ENCODE measurements around the gene CLECL1. TPM values are rescaled to one million over a fixed set of nuclear protein-coding genes. Genes with fewer than 3 reads are reported as not detected.

The CLECL1 gene
- total and polyA plus RNA-seq, 2 of the 4 experiments (the other 2 are of a cell fraction) = not detected

- intact Hi-C loops (cut with micrococcal nuclease) = no loop called here
- Histone ChIP-seq H3K36me3 (ENCODE audit: control insufficient read depth, insufficient read depth, low read length) (no peaks in the 10 kb centered on the region), H2BK15ac (ENCODE audit: low read depth, low read length) (no peak overlapping the region), H2BK20ac (ENCODE audit: low read depth, low read length) (no peak overlapping the region), H3K14ac (replicated peaks; ENCODE audit: low read depth, low read length) (no peak overlapping the region), H3K4me3 (ENCODE audit: insufficient read depth, low read depth, low read length) (no peak overlapping the region), H4K5ac (ENCODE audit: low read depth, low read length) (no peak overlapping the region), H4K20me1 (ENCODE audit: insufficient read depth, low read length) (no peaks in the 10 kb centered on the region), H3K79me1 (ENCODE audit: low read depth in 1 of 2, low read length in 2 of 2) (no peaks in the 10 kb centered on the region), H3K9me1 (ENCODE audit: insufficient read depth, low read length) (no peaks in the 10 kb centered on the region), H3K4ac (ENCODE audit: low read depth, low read length) (no peak overlapping the region), H2AK9ac (replicated peaks; ENCODE audit: low read depth, low read length, poor library complexity) (no peak overlapping the region), H3K23ac (ENCODE audit: low read depth, low read length) (no peak overlapping the region), H3K4me1 (ENCODE audit: control insufficient read depth, insufficient read depth, low read length) (peaks cover 2% of the 10 kb centered on the region; the same call in 1 of the 2 replicates), H3K9ac (ENCODE audit: low read depth, low read length) (no peak overlapping the region), H3K56ac (ENCODE audit: extremely low read depth, insufficient read depth, low read length) (no peak overlapping the region), H3K27ac (ENCODE audit: insufficient read depth, low read length) (no peak overlapping the region), H4K8ac (ENCODE audit: low read depth in 2 of 2, low read length in 2 of 2) (no peak overlapping the region), H3K27me3 (ENCODE audit: control insufficient read depth, insufficient read depth, low read length) (no peaks in the 10 kb centered on the region), H2BK120ac (ENCODE audit: low read depth, low read length) (no peak overlapping the region), H3K18ac (ENCODE audit: low read depth, low read length) (no peak overlapping the region), H2AFZ (replicated peaks; ENCODE audit: low read length, poor library complexity) (no peak overlapping the region), H3K4me2 (ENCODE audit: low read depth, low read length) (no peak overlapping the region), H2BK5ac (ENCODE audit: low read depth, low read length, poor library complexity, severe bottlenecking) (no peak overlapping the region), H2AK5ac (ENCODE audit: low read depth, low read length) (no peak overlapping the region), H4K91ac (ENCODE audit: insufficient read depth, low read depth, low read length) (no peak overlapping the region), H3K9me3 (ENCODE audit: control insufficient read depth, insufficient read depth, low read length) (no peaks in the 10 kb centered on the region)
- DNase-seq = no peak
- CTCF ChIA-PET = interaction anchor here (4.4 kb wide), 1 partner anchor 19 kb away, joined by 14 read pairs; no protein-coding TSS in a partner anchor
- in situ Hi-C loops (cut with MboI; ENCODE audit: low sequenced_read_pairs) = loop anchor here (25.0 kb wide), 1 partner anchor 387 kb away; no protein-coding TSS in a partner anchor
- no CpG with 5 or more reads among the region's 1 CpG for WGBS, 2 experiments (ENCODE audit: extremely low coverage in 2 of 2, insufficient read length in 1 of 2)
- no TSS peak for BruUV-seq (replicated peaks)
- no peak for ATAC-seq (ENCODE audit: low read depth)
- POLR2A ChIA-PET (ENCODE audit: unreplicated experiment) = no interaction called here
- TF ChIP-seq, protein P1, sequence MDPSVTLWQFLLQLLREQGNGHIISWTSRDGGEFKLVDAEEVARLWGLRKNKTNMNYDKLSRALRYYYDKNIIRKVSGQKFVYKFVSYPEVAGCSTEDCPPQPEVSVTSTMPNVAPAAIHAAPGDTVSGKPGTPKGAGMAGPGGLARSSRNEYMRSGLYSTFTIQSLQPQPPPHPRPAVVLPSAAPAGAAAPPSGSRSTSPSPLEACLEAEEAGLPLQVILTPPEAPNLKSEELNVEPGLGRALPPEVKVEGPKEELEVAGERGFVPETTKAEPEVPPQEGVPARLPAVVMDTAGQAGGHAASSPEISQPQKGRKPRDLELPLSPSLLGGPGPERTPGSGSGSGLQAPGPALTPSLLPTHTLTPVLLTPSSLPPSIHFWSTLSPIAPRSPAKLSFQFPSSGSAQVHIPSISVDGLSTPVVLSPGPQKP (IDR thresholded peaks at IDR 0.05; ENCODE audit: borderline replicate concordance, low read depth, low read length) = no peak
- TF ChIP-seq NFE2L2 (IDR thresholded peaks at IDR 0.05; ENCODE audit: low read depth, low read length) = no peak
- TF ChIP-seq USF2 (IDR thresholded peaks at IDR 0.05; ENCODE audit: low read depth, low read length) = no peak
- TF ChIP-seq MAFK (IDR thresholded peaks at IDR 0.05; ENCODE audit: low read depth, low read length) = no peak
- no peak for TF ChIP-seq SMC3 (IDR thresholded peaks at IDR 0.05; ENCODE audit: low read depth, low read length)
- TF ChIP-seq CEBPB (IDR thresholded peaks at IDR 0.05; ENCODE audit: low read depth, low read length) = no peak
- TF ChIP-seq MXI1 (IDR thresholded peaks at IDR 0.05; ENCODE audit: borderline replicate concordance, low read depth, low read length) = no peak
- TF ChIP-seq RCOR1 (IDR thresholded peaks at IDR 0.05; ENCODE audit: insufficient replicate concordance, low read length) = no peak
- no peak for TF ChIP-seq BHLHE40 (IDR thresholded peaks at IDR 0.05; ENCODE audit: low read depth, low read length)
- TF ChIP-seq CHD1 (IDR thresholded peaks at IDR 0.05; ENCODE audit: low read depth, low read length) = no peak
- no peak for TF ChIP-seq CTCF (conservative IDR thresholded peaks at IDR 0.05; ENCODE audit: low read depth, low read length)
- no peak for TF ChIP-seq RFX5 (IDR thresholded peaks at IDR 0.05; ENCODE audit: low read depth, low read length)
- no peak for TF ChIP-seq POLR2A (IDR thresholded peaks at IDR 0.05; ENCODE audit: low read depth, low read length)
- dilution Hi-C loops (cut with HindIII; ENCODE audit: low sequenced_read_pairs, unreplicated experiment) = no loop called here
Observed at GRCh38 chr12:9724023-9724422, 8.9 kb downstream of the CLECL1 start.
